ENCODE results near the gene SPTSSA.

GRCh38 chr14:34433957-34434356 lies 28.1 kb downstream of the SPTSSA start:
- TF ChIP-seq CTCF (IDR thresholded peaks at IDR 0.05) (no peak), POLR2A (IDR thresholded peaks at IDR 0.05) (no peak)
